ENCODE measurements around the gene CLDN5.

GRCh38 chr22:19529811-19530210 is 5.6 kb upstream of the CLDN5 start:
- no peak for TF ChIP-seq CTCF (IDR thresholded peaks at IDR 0.05; ENCODE audit: low read length)
- no peak for TF ChIP-seq EZH2phosphoT487 (IDR thresholded peaks at IDR 0.05; ENCODE audit: low read length)
- TF ChIP-seq EZH2 (optimal IDR thresholded peaks at IDR 0.05; ENCODE audit: low read depth, low read length), result no peak
